Coronary artery (tissue), 2 donors: ENCODE results near the gene HMGXB3.

Experiments used
- DNase-seq: peaks from one replicate; pipeline ENCODE4 v3.0.0-alpha.2; 2017; ENCODE audit warnings: low spot score
- H3K27ac ChIP-seq, 2 donors: fragments of 200-600 bp; sonication (generic); one replicate each; pipeline ENCODE4 v1.5.1; 2016 to 2019
- H3K4me3 ChIP-seq: fragments of 200-600 bp; sonication (generic); 2 replicates; pipeline ENCODE4 v1.5.1; 2016; ENCODE audit warnings: mild to moderate bottlenecking, moderate library complexity
- CTCF ChIP-seq: fragments of 200-600 bp; sonication (generic); IDR thresholded peaks from one replicate; pipeline ENCODE4 v1.5.1; 2019; ENCODE audit warnings: antibody characterized with exemption

The HMGXB3 gene

GRCh38 chr5:150013931-150014330 lies 13.4 kb downstream of the HMGXB3 start:
- no peak for TF ChIP-seq CTCF
- DNase-seq: no peak
- H3K4me3 ChIP-seq: no peak overlapping the region
- H3K27ac ChIP-seq: no peak overlapping the region

DNA sequence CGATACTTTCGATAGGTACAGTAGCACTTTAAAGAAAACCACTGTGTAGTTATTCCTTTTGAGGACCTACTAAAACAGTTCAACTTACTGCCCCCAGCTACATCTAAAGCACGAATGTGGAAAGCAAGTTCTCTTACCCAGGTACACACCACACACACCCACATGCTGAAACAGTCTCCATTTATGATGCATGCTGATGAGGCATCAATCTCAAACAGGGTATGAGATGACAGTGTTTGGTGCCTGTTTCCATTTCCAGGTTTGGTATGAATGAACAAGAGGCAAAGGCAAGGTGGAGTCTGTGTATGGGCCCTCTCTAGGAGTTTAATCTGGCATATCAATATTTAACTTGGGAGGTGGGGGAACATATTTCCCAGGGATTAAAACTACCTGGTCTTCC lies 13.9 kb downstream of the HMGXB3 start:
- no peak for TF ChIP-seq CTCF
- no peak overlapping the region for H3K27ac ChIP-seq
- DNase-seq: no peak

GRCh38 chr5:150015415-150015814 lies 14.9 kb downstream of the HMGXB3 start:
- TF ChIP-seq CTCF: no peak
- Histone ChIP-seq H3K4me3 (no peak overlapping the region), H3K27ac (no peak overlapping the region)
- DNase-seq: no peak

More for the DNA sequence above, 13.9 kb downstream of the HMGXB3 start:
- H3K4me3 ChIP-seq: no peak overlapping the region

DNA sequence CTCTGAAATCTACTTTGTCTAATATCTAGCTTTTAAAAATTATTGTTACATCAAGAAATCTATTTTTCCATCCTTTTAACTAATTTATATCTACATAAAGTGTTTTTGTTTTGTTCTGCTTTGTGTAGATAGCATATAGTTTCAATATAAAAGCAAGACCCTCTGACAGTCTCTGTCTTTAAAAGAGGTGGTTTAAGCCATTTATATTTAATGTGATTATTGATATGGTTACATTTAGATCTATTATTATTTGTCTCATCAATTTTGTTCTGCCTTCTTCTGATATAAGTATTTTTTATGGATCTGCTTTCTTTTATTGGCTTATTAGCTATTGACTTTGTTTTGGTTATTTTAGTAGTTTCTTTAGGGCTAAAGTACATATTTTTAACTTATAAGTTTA lies 16.0 kb downstream of the HMGXB3 start:
- TF ChIP-seq CTCF: no peak
- no peak overlapping the region for H3K4me3 ChIP-seq
- DNase-seq: no peak
- no peak overlapping the region for H3K27ac ChIP-seq

DNA sequence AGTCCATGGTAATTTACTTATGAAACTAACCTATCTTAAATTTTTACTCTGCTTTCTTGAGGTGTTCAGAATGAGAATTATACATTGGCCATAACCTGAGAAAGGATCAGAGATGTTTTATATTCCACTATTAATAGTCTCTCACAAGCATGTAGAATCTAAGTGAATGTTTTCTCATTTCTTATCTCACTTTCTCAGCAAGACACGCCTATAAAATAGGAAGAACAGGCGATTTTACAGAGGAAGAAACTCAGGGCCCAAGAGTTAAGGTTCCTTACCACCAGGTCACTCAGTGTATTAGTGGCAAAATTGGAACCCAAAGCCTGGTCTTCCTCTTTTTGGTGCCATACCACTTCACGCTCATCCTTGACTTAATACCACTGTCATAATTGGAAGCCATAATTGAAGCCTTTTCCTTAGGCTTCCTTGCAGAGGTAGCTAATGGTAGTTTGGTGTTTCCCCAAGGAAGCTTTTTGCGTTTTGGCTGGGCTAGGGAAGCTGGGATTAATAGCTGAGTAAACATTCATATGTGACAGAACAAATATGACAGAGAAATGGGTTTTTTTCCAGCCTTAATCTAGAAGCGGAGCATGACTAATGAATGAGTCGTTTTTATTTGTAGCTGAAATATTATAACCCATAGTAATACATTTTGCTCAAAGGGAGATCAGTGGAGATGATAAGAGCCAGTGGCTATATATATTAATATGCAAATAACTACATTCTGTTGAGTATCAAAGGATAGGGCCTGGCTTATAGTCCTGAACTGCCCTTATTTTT lies 16.9 kb downstream of the HMGXB3 start:
- no peak for DNase-seq
- H3K27ac ChIP-seq: no peak overlapping the region
- no peak for TF ChIP-seq CTCF
- H3K4me3 ChIP-seq: no peak overlapping the region

DNA sequence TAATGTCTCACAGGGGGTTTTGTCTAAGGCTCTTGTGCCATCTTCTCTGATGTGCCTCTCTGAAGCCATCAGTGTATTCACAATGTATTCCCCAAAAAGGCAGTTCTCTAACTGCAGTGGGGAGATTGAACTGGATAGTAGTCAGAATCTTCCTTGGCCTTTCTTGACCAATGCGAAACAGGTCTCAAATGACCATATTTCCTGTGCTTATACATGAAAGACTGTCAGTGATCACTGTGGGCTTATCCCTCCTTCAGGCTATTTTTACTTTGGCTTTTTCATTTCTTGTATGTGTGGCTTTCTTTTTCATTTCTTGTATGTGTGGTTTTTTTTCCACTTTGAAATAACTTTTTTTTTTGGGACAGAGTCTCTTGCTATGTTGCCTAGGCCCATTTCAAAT lies 19.7 kb downstream of the HMGXB3 start:
- no peak overlapping the region for H3K27ac ChIP-seq
- H3K4me3 ChIP-seq: no peak overlapping the region
- TF ChIP-seq CTCF: no peak
- no peak for DNase-seq

DNA sequence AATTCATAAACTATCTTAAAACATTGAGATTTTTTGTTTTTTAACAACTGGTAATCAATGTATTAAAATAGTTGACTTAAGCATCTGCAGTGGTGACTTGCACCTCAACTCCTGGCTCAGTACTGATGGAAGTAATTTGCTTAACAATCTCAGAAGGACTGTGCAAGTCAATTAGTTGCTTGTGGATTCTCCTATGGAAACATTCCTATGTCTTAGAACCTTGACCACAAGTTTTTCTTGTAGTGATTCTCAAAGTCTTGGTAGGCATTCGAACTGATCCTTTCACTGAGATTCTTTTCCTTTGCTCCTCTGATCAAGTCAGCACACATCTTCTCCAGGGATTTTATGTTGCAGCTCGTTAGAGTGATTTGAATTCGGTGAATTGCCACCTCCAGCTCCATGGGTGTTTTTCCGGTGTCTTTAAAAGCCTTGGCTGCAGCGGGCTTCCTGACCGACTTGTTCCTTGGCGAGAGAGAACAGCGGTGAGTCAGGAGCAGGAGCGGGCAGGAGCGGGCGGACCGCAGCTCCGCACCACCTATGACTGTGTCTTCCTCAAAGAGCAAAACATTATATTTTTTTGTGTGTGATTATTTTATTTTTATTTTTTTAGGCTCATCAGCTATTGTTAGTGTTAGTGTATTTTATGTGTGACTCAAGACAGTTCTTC lies 21.1 kb downstream of the HMGXB3 start:
- DNase-seq: no peak
- Histone ChIP-seq H3K4me3 (no peak overlapping the region), H3K27ac (peak overlapping the region in 1 of 2 donors; percentile 31)
- no peak for TF ChIP-seq CTCF
